ENCODE data around the gene DGLUCY.
"Not testable (repeated sequence)": the region's sequence is repeated elsewhere in the genome, so short reads cannot be mapped to it uniquely, and the experiment has no call there.

Gene DGLUCY

GRCh38 chr14:91235841-91236240, 122.0 kb downstream of the DGLUCY start:
- CTCF ChIA-PET, result interaction anchor here (0.6 kb wide), 1 partner anchor 9 kb away, joined by 5 read pairs; no protein-coding TSS in a partner anchor
- H3K27ac Mint-ChIP-seq, result no peak overlapping the region
- peaks cover 69% of the 10 kb centered on the region for H3K4me1 Mint-ChIP-seq
- no peaks in the 10 kb centered on the region for H3K27me3 Mint-ChIP-seq
- DNase-seq, result no peak
- H3K9me3 Mint-ChIP-seq, result peaks cover 13% of the 10 kb centered on the region
- H3K36me3 Mint-ChIP-seq, result peaks cover 86% of the 10 kb centered on the region
- H3K4me3 Mint-ChIP-seq, result no peak overlapping the region

- Mint-ChIP-seq H3K27ac (no peak overlapping the region), H3K36me3 (peaks cover 84% of the 10 kb centered on the region), H3K4me3 (no peak overlapping the region), H3K27me3 (no peaks in the 10 kb centered on the region), H3K4me1 (peaks cover 69% of the 10 kb centered on the region), H3K9me3 (peaks cover 3% of the 10 kb centered on the region)
- CTCF ChIA-PET, result no interaction called here
- DNase-seq, result no peak
Observed at GRCh38 chr14:91237219-91237618, 123.3 kb downstream of the DGLUCY start.

- no peaks in the 10 kb centered on the region for H3K27me3 Mint-ChIP-seq
- no peak overlapping the region for H3K4me3 Mint-ChIP-seq
- peaks cover 82% of the 10 kb centered on the region for H3K36me3 Mint-ChIP-seq
- H3K27ac Mint-ChIP-seq, result no peak overlapping the region
- peaks cover 72% of the 10 kb centered on the region for H3K4me1 Mint-ChIP-seq
- DNase-seq, result no peak
- H3K9me3 Mint-ChIP-seq, result no peaks in the 10 kb centered on the region
- CTCF ChIA-PET, result interaction anchor here (1.8 kb wide), 1 partner anchor 61 kb away, joined by 11 read pairs; no protein-coding TSS in a partner anchor
Observed at GRCh38 chr14:91238085-91238484, 124.2 kb downstream of the DGLUCY start.

GRCh38 chr14:91238661-91239060, 124.8 kb downstream of the DGLUCY start:
- no peak overlapping the region for H3K4me3 Mint-ChIP-seq
- H3K27ac Mint-ChIP-seq, result no peak overlapping the region
- peaks cover 82% of the 10 kb centered on the region for H3K36me3 Mint-ChIP-seq
- DNase-seq, result no peak
- H3K4me1 Mint-ChIP-seq, result peaks cover 75% of the 10 kb centered on the region
- CTCF ChIA-PET, result interaction anchor here (0.9 to 1.8 kb wide), 3 partner anchors 48 to 172 kb away, joined by 3 to 11 read pairs (median 3); no protein-coding TSS in a partner anchor
- H3K9me3 Mint-ChIP-seq, result no peaks in the 10 kb centered on the region
- H3K27me3 Mint-ChIP-seq, result no peaks in the 10 kb centered on the region

- peak; percentile 52 for DNase-seq
- CTCF ChIA-PET, result interaction anchor here (1.1 to 7.4 kb wide), 5 partner anchors 10 to 64 kb away, joined by 5 to 70 read pairs (median 6); no protein-coding TSS in a partner anchor
- H3K36me3 Mint-ChIP-seq, result peaks cover 78% of the 10 kb centered on the region
- peaks cover 95% of the 10 kb centered on the region for H3K4me1 Mint-ChIP-seq
- H3K9me3 Mint-ChIP-seq, result no peaks in the 10 kb centered on the region
- H3K27me3 Mint-ChIP-seq, result no peaks in the 10 kb centered on the region
- peak overlapping the region; percentile 99 for H3K27ac Mint-ChIP-seq
- peak overlapping the region; percentile 84 for H3K4me3 Mint-ChIP-seq
Observed at GRCh38 chr14:91241863-91242262, 128.0 kb downstream of the DGLUCY start.

- Mint-ChIP-seq H3K9me3 (no peaks in the 10 kb centered on the region), H3K4me1 (peaks cover 99% of the 10 kb centered on the region), H3K36me3 (peaks cover 79% of the 10 kb centered on the region), H3K27ac (peak overlapping the region; percentile 99), H3K27me3 (no peaks in the 10 kb centered on the region), H3K4me3 (peak overlapping the region; percentile 84)
- no peak for DNase-seq
- CTCF ChIA-PET, result interaction anchor here (1.1 to 7.4 kb wide), 6 partner anchors 9 to 65 kb away, joined by 3 to 70 read pairs (median 7); no protein-coding TSS in a partner anchor
Observed at GRCh38 chr14:91242635-91243034, 128.8 kb downstream of the DGLUCY start.

GRCh38 chr14:91243074-91243471, 129.2 kb downstream of the DGLUCY start:
- H3K27me3 Mint-ChIP-seq, result no peaks in the 10 kb centered on the region
- H3K36me3 Mint-ChIP-seq, result peaks cover 79% of the 10 kb centered on the region
- peak overlapping the region; percentile 99 for H3K27ac Mint-ChIP-seq
- H3K4me1 Mint-ChIP-seq, result peaks cover 99% of the 10 kb centered on the region
- peak overlapping the region; percentile 84 for H3K4me3 Mint-ChIP-seq
- no peak for DNase-seq
- no peaks in the 10 kb centered on the region for H3K9me3 Mint-ChIP-seq
- CTCF ChIA-PET, result interaction anchor here (0.7 to 7.4 kb wide), 7 partner anchors 8 to 65 kb away, joined by 3 to 70 read pairs (median 5); no protein-coding TSS in a partner anchor

- Mint-ChIP-seq H3K27me3 (no peaks in the 10 kb centered on the region), H3K27ac (peak within 1 kb of the TSS; percentile 99), H3K36me3 (peaks cover 73% of the 10 kb centered on the region), H3K4me3 (peak within 1 kb of the TSS; percentile 84), H3K4me1 (peaks cover 96% of the 10 kb centered on the region), H3K9me3 (no peaks in the 10 kb centered on the region)
- peak; percentile 62 for DNase-seq
- CTCF ChIA-PET, result interaction anchor here (0.6 to 7.4 kb wide), 10 partner anchors 8 to 71 kb away, joined by 3 to 70 read pairs (median 5); no protein-coding TSS in a partner anchor
Observed at GRCh38 chr14:91244501-91244901, 130.6 kb downstream of the DGLUCY start, which contains the start of gene GPR68. GPR68 (minus strand) TSS chr14:91244704; CDS start chr14:91235050, 9,654 bp downstream.

GRCh38 chr14:91245029-91245428, 131.2 kb downstream of the DGLUCY start:
- peak overlapping the region; percentile 99 for H3K27ac Mint-ChIP-seq
- CTCF ChIA-PET, result interaction anchor here (0.8 to 7.4 kb wide), 6 partner anchors 16 to 67 kb away, joined by 3 to 70 read pairs (median 10); no protein-coding TSS in a partner anchor
- H3K4me1 Mint-ChIP-seq, result peaks cover 96% of the 10 kb centered on the region
- peak overlapping the region; percentile 84 for H3K4me3 Mint-ChIP-seq
- peak; percentile 89 for DNase-seq
- H3K9me3 Mint-ChIP-seq, result no peaks in the 10 kb centered on the region
- H3K36me3 Mint-ChIP-seq, result peaks cover 73% of the 10 kb centered on the region
- no peaks in the 10 kb centered on the region for H3K27me3 Mint-ChIP-seq

- Mint-ChIP-seq H3K36me3 (peaks cover 73% of the 10 kb centered on the region), H3K4me3 (peak overlapping the region; percentile 84), H3K27ac (peak overlapping the region; percentile 99), H3K4me1 (peaks cover 96% of the 10 kb centered on the region)
- H3K9me3 Mint-ChIP-seq, H3K27me3 Mint-ChIP-seq, DNase-seq: not testable (repeated sequence)
- CTCF ChIA-PET, result interaction anchor here (0.8 to 7.4 kb wide), 6 partner anchors 9 to 68 kb away, joined by 3 to 70 read pairs (median 10); no protein-coding TSS in a partner anchor
Observed at GRCh38 chr14:91245616-91246015, 131.7 kb downstream of the DGLUCY start.

GRCh38 chr14:91246051-91246852, 132.4 kb downstream of the DGLUCY start:
- CTCF ChIA-PET, result interaction anchor here (1.1 to 7.4 kb wide), 4 partner anchors 8 to 68 kb away, joined by 3 to 70 read pairs (median 32); no protein-coding TSS in a partner anchor
- Mint-ChIP-seq H3K27me3 (no peaks in the 10 kb centered on the region), H3K4me1 (peaks cover 96% of the 10 kb centered on the region), H3K4me3 (peak overlapping the region; percentile 84), H3K36me3 (peaks cover 75% of the 10 kb centered on the region), H3K27ac (peak overlapping the region; percentile 99), H3K9me3 (no peaks in the 10 kb centered on the region)
- DNase-seq, result peak; percentile 92

GRCh38 chr14:91249841-91250616, 136.2 kb downstream of the DGLUCY start:
- CTCF ChIA-PET, result interaction anchor here (1.7 to 3.0 kb wide), 2 partner anchors 10 to 72 kb away, joined by 7 to 17 read pairs; no protein-coding TSS in a partner anchor
- H3K27me3 Mint-ChIP-seq, result no peaks in the 10 kb centered on the region
- H3K4me3 Mint-ChIP-seq, result peak overlapping the region; percentile 55

GRCh38 chr14:91250912-91251311, 137.0 kb downstream of the DGLUCY start:
- no peak overlapping the region for H3K4me3 Mint-ChIP-seq
- CTCF ChIA-PET, result interaction anchor here (3.0 kb wide), 1 partner anchor 73 kb away, joined by 17 read pairs; no protein-coding TSS in a partner anchor
- DNase-seq, result no peak
- H3K27me3 Mint-ChIP-seq, result no peaks in the 10 kb centered on the region
- H3K36me3 Mint-ChIP-seq, result peaks cover 52% of the 10 kb centered on the region
- H3K27ac Mint-ChIP-seq, result peak overlapping the region; percentile 98
- no peaks in the 10 kb centered on the region for H3K9me3 Mint-ChIP-seq
- H3K4me1 Mint-ChIP-seq, result peaks cover 89% of the 10 kb centered on the region

More at GRCh38 chr14:91249841-91250616, 136.2 kb downstream of the DGLUCY start:
- peak overlapping the region; percentile 98 for H3K27ac Mint-ChIP-seq
- DNase-seq, result peak; percentile 68
- peaks cover 55% of the 10 kb centered on the region for H3K36me3 Mint-ChIP-seq
- peaks cover 90% of the 10 kb centered on the region for H3K4me1 Mint-ChIP-seq
- no peaks in the 10 kb centered on the region for H3K9me3 Mint-ChIP-seq
